ENCODE measurements around the gene MKNK1. TPM values are rescaled to one million over a fixed set of nuclear protein-coding genes. Genes with fewer than 3 reads are reported as not detected.

The MKNK1 gene
- total RNA-seq, 1 experiment from 2014 or later, result 12.9 TPM

GRCh38 chr1:46524843-46525242 is 79.2 kb downstream of the MKNK1 start:
- Histone ChIP-seq H3K79me1 (ENCODE audit: insufficient read depth, low read depth, low read length, poor library complexity, severe bottlenecking) (no peaks in the 10 kb centered on the region), H3K79me2 (ENCODE audit: insufficient read depth, low read length) (no peaks in the 10 kb centered on the region), H3K56ac (ENCODE audit: insufficient read length, low read depth, low read length) (no peak overlapping the region), H3K4me1 (ENCODE audit: insufficient read depth, low read length) (peaks cover 12% of the 10 kb centered on the region; the same call in 1 of the 2 replicates), H3K9me3 (ENCODE audit: control insufficient read depth, low read depth, low read length) (no peaks in the 10 kb centered on the region), H3K14ac (ENCODE audit: insufficient read depth, low read length) (no peak overlapping the region), H3K23me2 (ENCODE audit: insufficient read length, low read depth, low read length, poor library complexity, severe bottlenecking) (no peaks in the 10 kb centered on the region), H2BK12ac (ENCODE audit: insufficient read length, low read depth, low read length) (no peak overlapping the region), H2AK5ac (ENCODE audit: insufficient read length, low read length) (no peak overlapping the region), H4K91ac (ENCODE audit: insufficient read length, low read depth, low read length) (no peak overlapping the region), H3K27ac (ENCODE audit: insufficient read length, low read depth, low read length) (no peak overlapping the region), H2BK20ac (ENCODE audit: low read depth, low read length, poor library complexity, severe bottlenecking) (no peak overlapping the region), H2BK5ac (ENCODE audit: insufficient read length, low read length) (no peak overlapping the region), H2AFZ (ENCODE audit: low read length) (no peak overlapping the region), H3K4ac (ENCODE audit: low read depth, low read length) (no peak overlapping the region), H3T11ph (ENCODE audit: low read length) (no peak overlapping the region), H2BK15ac (ENCODE audit: low read depth, low read length) (no peak overlapping the region), H3K27me3 (ENCODE audit: insufficient read depth, low read length) (peaks cover 11% of the 10 kb centered on the region; the same call in 1 of the 2 replicates), H4K20me1 (ENCODE audit: control insufficient read depth, insufficient read depth, insufficient read length) (no peaks in the 10 kb centered on the region), H2BK120ac (ENCODE audit: low read depth, low read length, poor library complexity, severe bottlenecking) (no peak overlapping the region), H3K9ac (ENCODE audit: extremely low read depth, insufficient read length, low read length) (no peak overlapping the region), H3K4me2 (ENCODE audit: insufficient read depth, insufficient read length, low read length) (no peak overlapping the region), H4K8ac (replicated peaks; ENCODE audit: insufficient read length, low read depth, low read length) (no peak overlapping the region), H3K23ac (ENCODE audit: insufficient read length, low read depth, low read length) (no peak overlapping the region), H4K5ac (ENCODE audit: insufficient read length, low read depth, low read length) (no peak overlapping the region), H3K18ac (ENCODE audit: insufficient read length, low read depth, low read length) (no peak overlapping the region)
- H3K27ac Mint-ChIP-seq, result no peak overlapping the region; a peak in 1 of 7 replicates
- no peaks in the 10 kb centered on the region for H3K36me3 Mint-ChIP-seq (ENCODE audit: insufficient read depth in 1 of 3, low read depth in 3 of 3)
- peak overlapping the region; percentile 1 to 34; a peak in 3 of 5 replicates for H3K4me3 Mint-ChIP-seq
- peaks cover 78% of the 10 kb centered on the region in 2 experiments for H3K4me1 Mint-ChIP-seq
- no peak for TF ChIP-seq CTCF (conservative IDR thresholded peaks at IDR 0.05)
- no peak for DNase-seq
- peaks cover 89% of the 10 kb centered on the region for H3K27me3 Mint-ChIP-seq (ENCODE audit: low read depth)
- H3K9me3 Mint-ChIP-seq, result no peaks in the 10 kb centered on the region; a peak in 2 of 5 replicates
- WGBS (ENCODE audit: extremely low coverage, insufficient read length, low lambda C conversion rate), result no CpG with 5 or more reads among the region's 5 CpGs

All from H9 (cell line).